ENCODE results near the gene ETV3.

Gene ETV3

DNA sequence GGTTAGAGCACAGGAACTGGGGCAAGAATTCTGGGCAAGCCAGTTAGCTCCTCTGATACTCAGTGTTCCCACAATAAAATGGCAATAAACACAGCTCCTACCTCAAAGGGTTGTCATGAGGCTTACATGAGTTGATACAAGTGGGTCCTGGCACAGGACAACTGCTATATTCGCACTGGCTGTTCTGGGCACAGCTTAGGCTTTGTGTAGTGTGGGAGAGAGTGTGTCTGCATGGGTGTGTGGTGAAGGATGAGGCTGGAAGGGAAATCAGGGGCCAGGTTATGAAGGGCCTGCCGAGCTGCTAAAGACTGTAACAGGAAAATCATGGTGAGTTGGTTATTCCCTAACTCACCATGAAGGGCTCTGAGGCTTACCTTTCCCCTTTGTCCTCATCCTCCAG lies 18.7 kb downstream of the ETV3 start:
- Histone ChIP-seq H3K79me2 (ENCODE audit: control insufficient read depth, insufficient read depth, low read length) (no peaks in the 10 kb centered on the region), H3K4me2 (ENCODE audit: low read length) (no peak overlapping the region), H2BK5ac (ENCODE audit: low read length) (no peak overlapping the region), H3K79me1 (ENCODE audit: low read length) (peaks cover 7% of the 10 kb centered on the region), H2AK5ac (ENCODE audit: low read length) (no peak overlapping the region), H3K18ac (ENCODE audit: low read length) (no peak overlapping the region), H4K8ac (ENCODE audit: low read depth, low read length) (no peak overlapping the region), H3K56ac (ENCODE audit: low read length) (no peak overlapping the region), H3K4me1 (ENCODE audit: control insufficient read depth, low read depth, low read length) (peaks cover 6% of the 10 kb centered on the region), H3K23ac (ENCODE audit: low read length) (no peak overlapping the region), H3K27ac (ENCODE audit: low read depth, low read length) (no peak overlapping the region), H3K36me3 (ENCODE audit: control insufficient read depth, insufficient read depth, low read length) (peaks cover 3% of the 10 kb centered on the region), H4K5ac (ENCODE audit: low read length) (no peak overlapping the region), H3K9ac (ENCODE audit: low read length) (no peak overlapping the region), H3K4me3 (ENCODE audit: low read length) (no peak overlapping the region), H3K4ac (ENCODE audit: low read depth, low read length) (no peak overlapping the region), H2BK15ac (replicated peaks; ENCODE audit: low read depth) (no peak overlapping the region), H2BK120ac (ENCODE audit: low read depth, low read length) (no peak overlapping the region), H3K27me3 (ENCODE audit: insufficient read depth, low read length, poor library complexity) (no peaks in the 10 kb centered on the region)
- no peak for DNase-seq
- WGBS (ENCODE audit: extremely low coverage, insufficient coverage, low lambda C conversion rate): no CpG with 5 or more reads among the region's 2 CpGs

GRCh38 chr1:157119008-157119407 lies 19.2 kb downstream of the ETV3 start:
- Histone ChIP-seq H3K36me3 (ENCODE audit: control insufficient read depth, insufficient read depth, low read length) (peaks cover 3% of the 10 kb centered on the region), H3K4ac (ENCODE audit: low read depth, low read length) (no peak overlapping the region), H3K27me3 (ENCODE audit: insufficient read depth, low read length, poor library complexity) (no peaks in the 10 kb centered on the region), H3K9ac (ENCODE audit: low read length) (no peak overlapping the region), H3K18ac (ENCODE audit: low read length) (no peak overlapping the region), H4K5ac (ENCODE audit: low read length) (no peak overlapping the region), H2BK15ac (replicated peaks; ENCODE audit: low read depth) (no peak overlapping the region), H2AK5ac (ENCODE audit: low read length) (no peak overlapping the region), H3K27ac (ENCODE audit: low read depth, low read length) (no peak overlapping the region), H3K56ac (ENCODE audit: low read length) (no peak overlapping the region), H3K4me1 (ENCODE audit: control insufficient read depth, low read depth, low read length) (peaks cover 6% of the 10 kb centered on the region), H3K4me2 (ENCODE audit: low read length) (no peak overlapping the region), H3K23ac (ENCODE audit: low read length) (no peak overlapping the region), H3K79me1 (ENCODE audit: low read length) (peaks cover 7% of the 10 kb centered on the region), H3K4me3 (ENCODE audit: low read length) (no peak overlapping the region), H3K79me2 (ENCODE audit: control insufficient read depth, insufficient read depth, low read length) (no peaks in the 10 kb centered on the region), H4K8ac (ENCODE audit: low read depth, low read length) (no peak overlapping the region), H2BK120ac (ENCODE audit: low read depth, low read length) (no peak overlapping the region), H2BK5ac (ENCODE audit: low read length) (no peak overlapping the region)
- no CpG with 5 or more reads among the region's 9 CpGs for WGBS (ENCODE audit: extremely low coverage, insufficient coverage, low lambda C conversion rate)
- DNase-seq: no peak

GRCh38 chr1:157117527-157118057 lies 20.6 kb downstream of the ETV3 start:
- Histone ChIP-seq H3K79me2 (ENCODE audit: control insufficient read depth, insufficient read depth, low read length) (no peaks in the 10 kb centered on the region), H3K4me1 (ENCODE audit: control insufficient read depth, low read depth, low read length) (peaks cover 6% of the 10 kb centered on the region), H2BK15ac (replicated peaks; ENCODE audit: low read depth) (no peak overlapping the region), H3K4ac (ENCODE audit: low read depth, low read length) (no peak overlapping the region), H3K27me3 (ENCODE audit: insufficient read depth, low read length, poor library complexity) (no peaks in the 10 kb centered on the region), H2BK5ac (ENCODE audit: low read length) (no peak overlapping the region), H3K36me3 (ENCODE audit: control insufficient read depth, insufficient read depth, low read length) (no peaks in the 10 kb centered on the region), H4K8ac (ENCODE audit: low read depth, low read length) (no peak overlapping the region), H2BK120ac (ENCODE audit: low read depth, low read length) (no peak overlapping the region), H3K56ac (ENCODE audit: low read length) (no peak overlapping the region), H3K4me2 (ENCODE audit: low read length) (no peak overlapping the region), H4K5ac (ENCODE audit: low read length) (no peak overlapping the region), H3K79me1 (ENCODE audit: low read length) (peaks cover 1% of the 10 kb centered on the region), H3K4me3 (ENCODE audit: low read length) (no peak overlapping the region), H3K27ac (ENCODE audit: low read depth, low read length) (no peak overlapping the region), H2AK5ac (ENCODE audit: low read length) (no peak overlapping the region), H3K18ac (ENCODE audit: low read length) (no peak overlapping the region), H3K9ac (ENCODE audit: low read length) (no peak overlapping the region), H3K23ac (ENCODE audit: low read length) (no peak overlapping the region)
- WGBS (ENCODE audit: extremely low coverage, insufficient coverage, low lambda C conversion rate): no CpG with 5 or more reads among the region's 4 CpGs
- DNase-seq: no peak

- no peak overlapping the region for H4K5ac ChIP-seq (ENCODE audit: low read length)
- H3K4me2 ChIP-seq (ENCODE audit: low read length): no peak overlapping the region
- no peaks in the 10 kb centered on the region for H3K79me1 ChIP-seq (ENCODE audit: low read length)
- H3K79me2 ChIP-seq (ENCODE audit: control insufficient read depth, insufficient read depth, low read length): no peaks in the 10 kb centered on the region
- H4K8ac ChIP-seq (ENCODE audit: low read depth, low read length): no peak overlapping the region
- H3K4me1 ChIP-seq (ENCODE audit: control insufficient read depth, low read depth, low read length): peaks cover 11% of the 10 kb centered on the region
- H2BK5ac ChIP-seq (ENCODE audit: low read length): no peak overlapping the region
- H3K18ac ChIP-seq (ENCODE audit: low read length): no peak overlapping the region
- no peak overlapping the region for H2BK15ac ChIP-seq (replicated peaks; ENCODE audit: low read depth)
- H3K27ac ChIP-seq (ENCODE audit: low read depth, low read length): no peak overlapping the region
- no peak for DNase-seq
- no peak overlapping the region for H3K23ac ChIP-seq (ENCODE audit: low read length)
- no peak overlapping the region for H2BK120ac ChIP-seq (ENCODE audit: low read depth, low read length)
- no peak overlapping the region for H3K4ac ChIP-seq (ENCODE audit: low read depth, low read length)
- no peak overlapping the region for H2AK5ac ChIP-seq (ENCODE audit: low read length)
- H3K27me3 ChIP-seq (ENCODE audit: insufficient read depth, low read length, poor library complexity): no peaks in the 10 kb centered on the region
- H3K36me3 ChIP-seq (ENCODE audit: control insufficient read depth, insufficient read depth, low read length): no peaks in the 10 kb centered on the region
- H3K56ac ChIP-seq (ENCODE audit: low read length): no peak overlapping the region
- H3K4me3 ChIP-seq (ENCODE audit: low read length): no peak overlapping the region
- no peak overlapping the region for H3K9ac ChIP-seq (ENCODE audit: low read length)
Observed at GRCh38 chr1:157116737-157117103, 21.5 kb downstream of the ETV3 start.

GRCh38 chr1:157115851-157116736 lies 22.1 kb downstream of the ETV3 start:
- H3K36me3 ChIP-seq (ENCODE audit: control insufficient read depth, insufficient read depth, low read length): no peaks in the 10 kb centered on the region
- peak overlapping the region; percentile 65 for H3K56ac ChIP-seq (ENCODE audit: low read length)
- H3K27me3 ChIP-seq (ENCODE audit: insufficient read depth, low read length, poor library complexity): no peaks in the 10 kb centered on the region
- no peak overlapping the region for H3K27ac ChIP-seq (ENCODE audit: low read depth, low read length)
- peaks cover 13% of the 10 kb centered on the region for H3K4me1 ChIP-seq (ENCODE audit: control insufficient read depth, low read depth, low read length)
- no peak overlapping the region for H3K9ac ChIP-seq (ENCODE audit: low read length)
- WGBS (ENCODE audit: extremely low coverage, insufficient coverage, low lambda C conversion rate): no CpG with 5 or more reads among the region's 16 CpGs
- no peak overlapping the region for H3K4me3 ChIP-seq (ENCODE audit: low read length)
- H2BK5ac ChIP-seq (ENCODE audit: low read length): no peak overlapping the region
- no peak overlapping the region for H3K4ac ChIP-seq (ENCODE audit: low read depth, low read length)
- no peaks in the 10 kb centered on the region for H3K79me2 ChIP-seq (ENCODE audit: control insufficient read depth, insufficient read depth, low read length)
- no peak overlapping the region for H4K8ac ChIP-seq (ENCODE audit: low read depth, low read length)
- H2BK120ac ChIP-seq (ENCODE audit: low read depth, low read length): no peak overlapping the region
- H2AK5ac ChIP-seq (ENCODE audit: low read length): no peak overlapping the region
- no peak for DNase-seq
- no peak overlapping the region for H4K5ac ChIP-seq (ENCODE audit: low read length)
- H3K18ac ChIP-seq (ENCODE audit: low read length): no peak overlapping the region
- no peak overlapping the region for H2BK15ac ChIP-seq (replicated peaks; ENCODE audit: low read depth)
- H3K4me2 ChIP-seq (ENCODE audit: low read length): no peak overlapping the region
- H3K79me1 ChIP-seq (ENCODE audit: low read length): no peaks in the 10 kb centered on the region
- no peak overlapping the region for H3K23ac ChIP-seq (ENCODE audit: low read length)

All from mesendoderm (in vitro differentiated cells).